HepG2 (cell line): ENCODE measurements around the gene ZSWIM8. TPM values are rescaled to one million over a fixed set of nuclear protein-coding genes. Genes with fewer than 3 reads are reported as not detected.
A peak's percentile ranks its signal among the peaks of the same experiment; 100 is the strongest.

Experiments
- BCL6 ChIP-seq: IDR thresholded peaks from 2 replicates; pipeline ENCODE4 v1.6.1; 2016; ENCODE audit warnings: missing genetic modification reagents, missing compliant biosample characterization
- BRD4 ChIP-seq: sonication (generic); formaldehyde crosslinking; IDR thresholded peaks from 2 replicates; pipeline ENCODE4 v1.4.0; 2020; ENCODE audit warnings: missing genetic modification reagents
- GLMP ChIP-seq: sonication (generic); formaldehyde crosslinking; IDR thresholded peaks from 2 replicates; pipeline ENCODE4 v1.9.0; 2021; ENCODE audit warnings: missing genetic modification reagents, mild to moderate bottlenecking, borderline replicate concordance
- NFYC ChIP-seq: IDR thresholded peaks from 2 replicates; pipeline ENCODE4 v1.6.1; 2016; ENCODE audit warnings: missing genetic modification reagents, missing compliant biosample characterization
- NR3C1 ChIP-seq: sonication (generic); formaldehyde crosslinking; IDR thresholded peaks from 2 replicates; pipeline ENCODE4 v1.4.0; 2020; ENCODE audit warnings: missing genetic modification reagents
- TBX3 ChIP-seq: fragments of 450-650 bp; IDR thresholded peaks from 2 replicates; pipeline ENCODE4 v1.6.1; 2017; ENCODE audit warnings: antibody characterized with exemption, mild to moderate bottlenecking, inconsistent platforms, borderline replicate concordance
- THAP11 ChIP-seq: IDR thresholded peaks from 2 replicates; pipeline ENCODE4 v1.6.1; 2016; ENCODE audit warnings: missing biosample characterization, missing genetic modification reagents
- XBP1 ChIP-seq: sonication (generic); formaldehyde crosslinking; IDR thresholded peaks from 2 replicates; pipeline ENCODE4 v1.5.0; 2020; ENCODE audit warnings: missing genetic modification reagents
- ZNF253 ChIP-seq: sonication (generic); formaldehyde crosslinking; IDR thresholded peaks from 2 replicates; pipeline ENCODE4 v1.8.0; 2022; ENCODE audit warnings: mild to moderate bottlenecking, missing genetic modification reagents, borderline replicate concordance
- ZNF326 ChIP-seq: sonication (generic); formaldehyde crosslinking; IDR thresholded peaks from 2 replicates; pipeline ENCODE4 v1.4.0; 2020; ENCODE audit warnings: missing genetic modification reagents, borderline replicate concordance
- ZNF503 ChIP-seq: sonication (generic); formaldehyde crosslinking; IDR thresholded peaks from 2 replicates; pipeline ENCODE4 v1.4.0; 2020; ENCODE audit warnings: missing genetic modification reagents
- ZNF546 ChIP-seq: sonication (generic); formaldehyde crosslinking; conservative IDR thresholded peaks from 2 replicates; pipeline ENCODE4 v1.8.1; 2023; ENCODE audit warnings: mild to moderate bottlenecking, missing genetic modification reagents
- ZNF615 ChIP-seq: sonication (generic); formaldehyde crosslinking; IDR thresholded peaks from 2 replicates; pipeline ENCODE4 v1.5.0; 2020; ENCODE audit warnings: mild to moderate bottlenecking, missing genetic modification reagents, borderline replicate concordance
- ZNF674 ChIP-seq: sonication (generic); formaldehyde crosslinking; IDR thresholded peaks from 2 replicates; pipeline ENCODE4 v1.5.0; 2020; ENCODE audit warnings: low read depth, mild to moderate bottlenecking, missing genetic modification reagents
- ZNF800 ChIP-seq: sonication (generic); formaldehyde crosslinking; IDR thresholded peaks from 2 replicates; pipeline ENCODE4 v1.4.0; 2020; ENCODE audit warnings: missing genetic modification reagents
- polyA plus RNA-seq, 8 experiments: library from polyadenylated mRNA; depleted of rRNA in 3 of 8; stranded (reverse) in 7 of 8; unstranded in 1 of 8; fragments of >200 nt; fragmentation: Illumina TruSeq in 4 of 8; extraction: Trizol in 4 of 8; gene quantifications; 2 replicates each; pipeline versions ENCODE4 v1.2.1 to v1.2.3, GENCODE V29; 2011 to 2016; ENCODE audit warnings: low read depth in 4 of 8, missing spikeins in 1 of 8, mixed read lengths in 1 of 8; ENCODE audit not compliant: insufficient read depth in 1 of 8
- total RNA-seq, 5 experiments: library from RNA; depleted of rRNA; stranded (reverse); fragments of >200 nt; fragmentation: Illumina TruSeq; extraction: Trizol; gene quantifications; 2 replicates each; pipeline ENCODE4 v1.2.3, GENCODE V29; 2016; ENCODE audit warnings: low read depth in 1 of 5
- TF ChIP-seq, protein P1 (sequence below): sonication (generic); formaldehyde crosslinking; IDR thresholded peaks from 2 replicates; pipeline ENCODE4 v1.5.0; 2020; ENCODE audit warnings: mild to moderate bottlenecking, missing genetic modification reagents
- TF ChIP-seq, protein P2 (sequence below): sonication (generic); formaldehyde crosslinking; IDR thresholded peaks from 2 replicates; pipeline ENCODE4 v1.4.0; 2020; ENCODE audit warnings: mild to moderate bottlenecking, missing genetic modification reagents

Gene ZSWIM8
- total and polyA plus RNA-seq, 2 of the 13 experiments (the other 11 are each of a cell fraction or from before 2014, with no cell fraction given) = 39.9 to 98.2 TPM

GRCh38 chr10:73743905-73744663, 41.3 kb upstream of the ZSWIM8 start, which contains the start of gene SEC24C (continued):
- TF ChIP-seq, protein P1, sequence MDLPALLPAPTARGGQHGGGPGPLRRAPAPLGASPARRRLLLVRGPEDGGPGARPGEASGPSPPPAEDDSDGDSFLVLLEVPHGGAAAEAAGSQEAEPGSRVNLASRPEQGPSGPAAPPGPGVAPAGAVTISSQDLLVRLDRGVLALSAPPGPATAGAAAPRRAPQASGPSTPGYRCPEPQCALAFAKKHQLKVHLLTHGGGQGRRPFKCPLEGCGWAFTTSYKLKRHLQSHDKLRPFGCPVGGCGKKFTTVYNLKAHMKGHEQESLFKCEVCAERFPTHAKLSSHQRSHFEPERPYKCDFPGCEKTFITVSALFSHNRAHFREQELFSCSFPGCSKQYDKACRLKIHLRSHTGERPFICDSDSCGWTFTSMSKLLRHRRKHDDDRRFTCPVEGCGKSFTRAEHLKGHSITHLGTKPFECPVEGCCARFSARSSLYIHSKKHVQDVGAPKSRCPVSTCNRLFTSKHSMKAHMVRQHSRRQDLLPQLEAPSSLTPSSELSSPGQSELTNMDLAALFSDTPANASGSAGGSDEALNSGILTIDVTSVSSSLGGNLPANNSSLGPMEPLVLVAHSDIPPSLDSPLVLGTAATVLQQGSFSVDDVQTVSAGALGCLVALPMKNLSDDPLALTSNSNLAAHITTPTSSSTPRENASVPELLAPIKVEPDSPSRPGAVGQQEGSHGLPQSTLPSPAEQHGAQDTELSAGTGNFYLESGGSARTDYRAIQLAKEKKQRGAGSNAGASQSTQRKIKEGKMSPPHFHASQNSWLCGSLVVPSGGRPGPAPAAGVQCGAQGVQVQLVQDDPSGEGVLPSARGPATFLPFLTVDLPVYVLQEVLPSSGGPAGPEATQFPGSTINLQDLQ = no peak
- no peak for TF ChIP-seq ZNF503 (CRISPR knock-in tag)
- 0 out of 2 replicates have a peak, but pooled peaks have one; percentile 44 for TF ChIP-seq ZNF615 (CRISPR knock-in tag)
- TF ChIP-seq XBP1 (CRISPR knock-in tag) = peak; percentile 97; the same call in 1 of the 2 replicates
- TF ChIP-seq BRD4 = peak; percentile 52
- TF ChIP-seq ZNF800 (CRISPR knock-in tag) = no peak
- TF ChIP-seq TBX3 = no peak
- peak; percentile 68 for TF ChIP-seq NFYC (CRISPR knock-in tag)
- no peak for TF ChIP-seq ZNF674 (CRISPR knock-in tag)
- TF ChIP-seq NR3C1 (CRISPR knock-in tag) = no peak
- TF ChIP-seq BCL6 (CRISPR knock-in tag) = no peak; the same call in 1 of the 2 replicates
- no peak for TF ChIP-seq ZNF326 (CRISPR knock-in tag)
- TF ChIP-seq GLMP (CRISPR knock-in tag) = no peak
- TF ChIP-seq ZNF546 = peak; percentile 77; the same call in 1 of the 2 replicates
- TF ChIP-seq ZNF253 (CRISPR knock-in tag) = no peak
- TF ChIP-seq, protein P2, sequence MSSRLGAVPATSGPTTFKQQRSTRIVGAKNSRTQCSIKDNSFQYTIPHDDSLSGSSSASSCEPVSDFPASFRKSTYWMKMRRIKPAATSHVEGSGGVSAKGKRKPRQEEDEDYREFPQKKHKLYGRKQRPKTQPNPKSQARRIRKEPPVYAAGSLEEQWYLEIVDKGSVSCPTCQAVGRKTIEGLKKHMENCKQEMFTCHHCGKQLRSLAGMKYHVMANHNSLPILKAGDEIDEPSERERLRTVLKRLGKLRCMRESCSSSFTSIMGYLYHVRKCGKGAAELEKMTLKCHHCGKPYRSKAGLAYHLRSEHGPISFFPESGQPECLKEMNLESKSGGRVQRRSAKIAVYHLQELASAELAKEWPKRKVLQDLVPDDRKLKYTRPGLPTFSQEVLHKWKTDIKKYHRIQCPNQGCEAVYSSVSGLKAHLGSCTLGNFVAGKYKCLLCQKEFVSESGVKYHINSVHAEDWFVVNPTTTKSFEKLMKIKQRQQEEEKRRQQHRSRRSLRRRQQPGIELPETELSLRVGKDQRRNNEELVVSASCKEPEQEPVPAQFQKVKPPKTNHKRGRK (CRISPR knock-in tag) = no peak
- peak; percentile 95 for TF ChIP-seq THAP11 (CRISPR knock-in tag)
